Measurements from ENCODE around the gene FIGN. TPM values are rescaled to one million over a fixed set of nuclear protein-coding genes. Genes with fewer than 3 reads are reported as not detected.

FIGN gene
- total and polyA plus RNA-seq, 9 of the 15 experiments (the other 6 are each of a cell fraction or from before 2014, with no cell fraction given) = 0.02 TPM; not detected in 8

DNA sequence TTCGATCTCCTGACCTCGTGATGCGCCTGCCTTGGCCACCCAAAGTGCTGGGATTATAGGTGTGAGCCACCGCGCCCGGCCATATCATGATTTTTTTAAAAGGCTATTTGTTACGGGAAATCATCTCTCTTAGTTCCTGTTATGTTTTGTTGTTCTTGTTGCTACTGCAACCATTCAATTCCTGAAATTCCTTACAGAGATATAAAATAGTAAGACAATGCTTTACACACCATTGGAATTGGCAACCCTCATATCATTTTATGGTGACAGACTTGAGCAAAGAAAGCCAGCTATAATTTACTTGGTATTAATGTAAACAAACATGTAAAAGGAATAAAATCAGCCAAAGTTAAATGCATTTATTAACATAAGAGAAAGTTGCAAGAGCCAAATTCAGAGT is 163.0 kb downstream of the FIGN start:
- H3K4me1 ChIP-seq (replicated peaks in 1 of 2; ENCODE audit: control insufficient read depth in 2 of 2, insufficient read depth in 2 of 2, low read length in 2 of 2) = no peaks in the 10 kb centered on the region
- no peaks in the 10 kb centered on the region for H3K79me2 ChIP-seq (ENCODE audit: control insufficient read depth, insufficient read depth, low read length)
- no peaks in the 10 kb centered on the region for H3K27me3 ChIP-seq (ENCODE audit: control insufficient read depth in 2 of 2, insufficient read depth in 2 of 2, low read length in 2 of 2)
- ChIA-PET POLR2A (no interaction called here), CTCF (ENCODE audit: low intra/inter-chr PET ratio) (no interaction called here)
- in situ Hi-C loops (cut with MboI) (no loop called here), intact Hi-C loops (cut with micrococcal nuclease) (no loop called here)
- DNase-seq (ENCODE audit: extremely low read depth in 1 of 4, low spot score in 3 of 4) (no peak), FAIRE-seq (no peak), ATAC-seq (no peak)
- no peak overlapping the region for H3K27ac ChIP-seq (ENCODE audit: extremely low read depth, low read depth, low read length)
- H3K9ac ChIP-seq (ENCODE audit: insufficient read depth in 1 of 2, low read depth in 2 of 2, low read length in 2 of 2) = no peak overlapping the region
- H3K4me2 ChIP-seq (ENCODE audit: insufficient read depth, low read length) = no peak overlapping the region
- 0% methylated on average over 7 of the region's 7 CpGs for WGBS (ENCODE audit: insufficient coverage, low coverage, missing lambda C conversion rate)
- H2AFZ ChIP-seq (ENCODE audit: low read depth, low read length) = no peak overlapping the region
- H3K36me3 ChIP-seq (ENCODE audit: control insufficient read depth, insufficient read depth, low read length) = no peaks in the 10 kb centered on the region
- no peaks in the 10 kb centered on the region for H4K20me1 ChIP-seq (replicated peaks; ENCODE audit: control insufficient read depth, insufficient read depth, low read length)
- no peak overlapping the region for H3K4me3 ChIP-seq
- no peaks in the 10 kb centered on the region for H3K9me1 ChIP-seq (ENCODE audit: control insufficient read depth, insufficient read depth, low read length)
- no TSS peak for BruUV-seq (replicated peaks)
- no peaks in the 10 kb centered on the region; the same call in 1 of the 2 replicates for H3K9me3 ChIP-seq (replicated peaks; ENCODE audit: control insufficient read depth, insufficient read depth, low read depth, low read length)
- TF ChIP-seq, protein P1, sequence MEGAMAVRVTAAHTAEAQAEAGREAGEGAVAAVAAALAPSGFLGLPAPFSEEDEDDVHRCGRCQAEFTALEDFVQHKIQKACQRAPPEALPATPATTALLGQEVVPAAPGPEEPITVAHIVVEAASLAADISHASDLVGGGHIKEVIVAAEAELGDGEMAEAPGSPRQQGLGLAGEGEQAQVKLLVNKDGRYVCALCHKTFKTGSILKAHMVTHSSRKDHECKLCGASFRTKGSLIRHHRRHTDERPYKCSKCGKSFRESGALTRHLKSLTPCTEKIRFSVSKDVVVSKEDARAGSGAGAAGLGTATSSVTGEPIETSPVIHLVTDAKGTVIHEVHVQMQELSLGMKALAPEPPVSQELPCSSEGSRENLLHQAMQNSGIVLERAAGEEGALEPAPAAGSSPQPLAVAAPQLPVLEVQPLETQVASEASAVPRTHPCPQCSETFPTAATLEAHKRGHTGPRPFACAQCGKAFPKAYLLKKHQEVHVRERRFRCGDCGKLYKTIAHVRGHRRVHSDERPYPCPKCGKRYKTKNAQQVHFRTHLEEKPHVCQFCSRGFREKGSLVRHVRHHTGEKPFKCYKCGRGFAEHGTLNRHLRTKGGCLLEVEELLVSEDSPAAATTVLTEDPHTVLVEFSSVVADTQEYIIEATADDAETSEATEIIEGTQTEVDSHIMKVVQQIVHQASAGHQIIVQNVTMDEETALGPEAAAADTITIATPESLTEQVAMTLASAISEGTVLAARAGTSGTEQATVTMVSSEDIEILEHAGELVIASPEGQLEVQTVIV (CRISPR knock-in tag; IDR thresholded peaks at IDR 0.05; ENCODE audit: borderline replicate concordance) = no peak
- no peak for TF ChIP-seq CTBP1 (IDR thresholded peaks at IDR 0.05; ENCODE audit: borderline replicate concordance)
- no peak for TF ChIP-seq MTA3 (IDR thresholded peaks at IDR 0.05; ENCODE audit: borderline replicate concordance)
- no peak for TF ChIP-seq ZNF780A (CRISPR knock-in tag; IDR thresholded peaks at IDR 0.05)
- TF ChIP-seq EHMT2 (IDR thresholded peaks at IDR 0.05) = no peak
- TF ChIP-seq POLR2H (tag; IDR thresholded peaks at IDR 0.05; ENCODE audit: low read depth) = no peak
- no peak for TF ChIP-seq GTF2F1 (IDR thresholded peaks at IDR 0.05; ENCODE audit: low read depth, low read length)
- TF ChIP-seq HEY1 (CRISPR knock-in tag; IDR thresholded peaks at IDR 0.05; ENCODE audit: borderline replicate concordance) = no peak

Measured in K562 (cell line).